ENCODE results near the gene CDH13.

Gene CDH13

GRCh38 chr16:83742124-83742899 is 1115.5 kb downstream of the CDH13 start:
- no peak for DNase-seq (ENCODE audit: low read depth in 2 of 2)

GRCh38 chr16:83743241-83743640 is 1116.5 kb downstream of the CDH13 start:
- no peak for DNase-seq (ENCODE audit: low read depth in 2 of 2)

- no peak for DNase-seq (ENCODE audit: low read depth in 2 of 2)
Observed at GRCh38 chr16:83743720-83744119, 1117.0 kb downstream of the CDH13 start.

GRCh38 chr16:83744441-83744981 is 1117.7 kb downstream of the CDH13 start:
- DNase-seq (ENCODE audit: low read depth in 2 of 2), result no peak

- DNase-seq (ENCODE audit: low read depth in 2 of 2), result no peak
Observed at GRCh38 chr16:83746611-83747010, 1119.8 kb downstream of the CDH13 start.

- DNase-seq (ENCODE audit: low read depth in 2 of 2), result no peak
Observed at GRCh38 chr16:83747936-83748335, 1121.2 kb downstream of the CDH13 start.

GRCh38 chr16:83755391-83755790 is 1128.6 kb downstream of the CDH13 start:
- DNase-seq (ENCODE audit: low read depth in 2 of 2), result no peak

- no peak for DNase-seq (ENCODE audit: low read depth in 2 of 2)
Observed at GRCh38 chr16:83762141-83762991, 1135.6 kb downstream of the CDH13 start.

GRCh38 chr16:83762992-83763358 is 1136.2 kb downstream of the CDH13 start:
- no peak for DNase-seq (ENCODE audit: low read depth in 2 of 2)

GRCh38 chr16:83768986-83769385 is 1142.2 kb downstream of the CDH13 start:
- DNase-seq (ENCODE audit: low read depth in 2 of 2), result no peak

GRCh38 chr16:83769397-83770008 is 1142.7 kb downstream of the CDH13 start:
- DNase-seq (ENCODE audit: low read depth in 2 of 2), result no peak

- no peak for DNase-seq (ENCODE audit: low read depth in 2 of 2)
Observed at GRCh38 chr16:83771306-83771942, 1144.7 kb downstream of the CDH13 start.

GRCh38 chr16:83772806-83773205 is 1146.0 kb downstream of the CDH13 start:
- no peak for DNase-seq (ENCODE audit: low read depth in 2 of 2)

- DNase-seq (ENCODE audit: low read depth in 2 of 2), result no peak
Observed at GRCh38 chr16:83774066-83774465, 1147.3 kb downstream of the CDH13 start.

GRCh38 chr16:83776944-83777343 is 1150.2 kb downstream of the CDH13 start:
- DNase-seq (ENCODE audit: low read depth in 2 of 2), result no peak

GRCh38 chr16:83779886-83780285 is 1153.1 kb downstream of the CDH13 start:
- peak; percentile 17 to 22 for DNase-seq (ENCODE audit: low read depth in 2 of 2)

GRCh38 chr16:83785455-83785854 is 1158.7 kb downstream of the CDH13 start:
- DNase-seq (ENCODE audit: low read depth in 2 of 2), result no peak

GRCh38 chr16:83789642-83790401 is 1163.1 kb downstream of the CDH13 start:
- no peak for DNase-seq (ENCODE audit: low read depth in 2 of 2)

GRCh38 chr16:83791916-83792315 is 1165.1 kb downstream of the CDH13 start:
- DNase-seq (ENCODE audit: low read depth in 2 of 2), result no peak

GRCh38 chr16:83792391-83792790 is 1165.6 kb downstream of the CDH13 start:
- DNase-seq (ENCODE audit: low read depth in 2 of 2), result no peak

GRCh38 chr16:83793179-83793578 is 1166.4 kb downstream of the CDH13 start:
- DNase-seq (ENCODE audit: low read depth in 2 of 2), result no peak

Data from fibroblast of skin of left biceps (primary cell).